Vagina (tissue), 2 donors: ENCODE measurements around the gene TBX21.

Source experiments
- CTCF ChIP-seq, 3 experiments: fragments of 450-650 bp in 2 of 3; fragments of 200-600 bp in 1 of 3; sonication (generic) in 1 of 3; IDR thresholded peaks; one replicate each; pipeline ENCODE4 v1.5.1; 2017 to 2019; ENCODE audit warnings: antibody characterized with exemption in 3 of 3, mild to moderate bottlenecking in 2 of 3, moderate library complexity in 2 of 3
- POLR2A ChIP-seq, 2 donors: fragments of 450-650 bp; IDR thresholded peaks; one replicate each; pipeline ENCODE4 v1.6.1; 2017; ENCODE audit warnings: antibody characterized with exemption in 2 of 2, mild to moderate bottlenecking in 2 of 2, moderate library complexity in 2 of 2

GRCh38 chr17:47720754-47721533, 12.1 kb upstream of the TBX21 start:
- TF ChIP-seq CTCF (IDR thresholded peaks at IDR 0.05) (no peak), POLR2A (IDR thresholded peaks at IDR 0.05) (no peak)
